Neural cell (in vitro differentiated cells): ENCODE measurements around the gene SLC25A30. TPM values are rescaled to one million over a fixed set of nuclear protein-coding genes. Genes with fewer than 3 reads are reported as not detected.
"Not testable (repeated sequence)": the region's sequence is repeated elsewhere in the genome, so short reads cannot be mapped to it uniquely, and the experiment has no call there.

ENCODE experiments used
- H2AFZ ChIP-seq: fragments of 200-600, 300-800 bp; sonication (generic), shearing (Covaris generic); 2 replicates; pipeline ENCODE4 v1.6.0; 2014; ENCODE audit warnings: low read depth, mild to moderate bottlenecking, antibody characterized with exemption, low read length, moderate library complexity
- H3F3A ChIP-seq: fragments of 200-600 bp; shearing (Covaris generic); 2 replicates; pipeline ENCODE4 v1.6.1; 2016; ENCODE audit warnings: mild to moderate bottlenecking, moderate library complexity, mixed read lengths, antibody characterized with exemption, low read length; ENCODE audit not compliant: insufficient read depth, poor library complexity, severe bottlenecking
- H3K27ac ChIP-seq: fragments of 200-600, 300-800 bp; sonication (generic), shearing (Covaris generic); 2 replicates; pipeline ENCODE4 v1.5.1; 2014; ENCODE audit warnings: mild to moderate bottlenecking, low read length, moderate library complexity
- H3K27me3 ChIP-seq: fragments of 300-800, 200-600 bp; sonication (generic), shearing (Covaris generic); 2 replicates; pipeline ENCODE4 v1.6.0; 2014; ENCODE audit warnings: mild to moderate bottlenecking, low read depth, low read length, moderate library complexity; ENCODE audit not compliant: insufficient read depth
- H3K36me3 ChIP-seq: fragments of 300-800, 200-600 bp; sonication (generic), shearing (Covaris generic); 2 replicates; pipeline ENCODE4 v1.5.1; 2014; ENCODE audit warnings: mild to moderate bottlenecking, antibody characterized with exemption, low read length, moderate library complexity; ENCODE audit not compliant: insufficient read depth
- H3K4me2 ChIP-seq: fragments of 300-800, 200-600 bp; sonication (generic), shearing (Covaris generic); 2 replicates; pipeline ENCODE4 v1.6.0; 2014; ENCODE audit warnings: mild to moderate bottlenecking, low read length
- H3K4me3 ChIP-seq: fragments of 300-800, 200-600 bp; sonication (generic), shearing (Covaris generic); 2 replicates; pipeline ENCODE4 v1.5.1; 2014; ENCODE audit warnings: mild to moderate bottlenecking, low read length, moderate library complexity
- H3K79me2 ChIP-seq: fragments of 200-600 bp; shearing (Covaris generic); replicated peaks from 2 replicates; pipeline ENCODE4 v1.6.0; 2014; ENCODE audit warnings: mild to moderate bottlenecking, low read length, moderate library complexity; ENCODE audit not compliant: insufficient read depth
- H3K9ac ChIP-seq: fragments of 300-800, 200-600 bp; sonication (generic), shearing (Covaris generic); 2 replicates; pipeline ENCODE4 v1.6.1; 2016; ENCODE audit warnings: mild to moderate bottlenecking, low read length, mixed read lengths
- H3K9me2 ChIP-seq: fragments of 200-600 bp; shearing (Covaris generic); 2 replicates; pipeline ENCODE4 v1.6.1; 2016; ENCODE audit warnings: mild to moderate bottlenecking, low read length, mixed read lengths; ENCODE audit not compliant: insufficient read depth
- H3K9me3 ChIP-seq: fragments of 200-600, 300-800 bp; sonication (generic), shearing (Covaris generic); 2 replicates; pipeline ENCODE4 v1.6.1; 2016; ENCODE audit warnings: mild to moderate bottlenecking, mixed run types, low read length, moderate library complexity, mixed read lengths
- H4K20me1 ChIP-seq: fragments of 200-600 bp; shearing (Covaris generic); 2 replicates; pipeline ENCODE4 v1.6.1; 2016; ENCODE audit warnings: mild to moderate bottlenecking, mixed run types; ENCODE audit not compliant: insufficient read depth
- EP300 ChIP-seq: fragments of 450-650 bp; conservative IDR thresholded peaks from 2 replicates; pipeline ENCODE4 v1.6.1; 2014; ENCODE audit warnings: antibody characterized with exemption, mild to moderate bottlenecking, moderate library complexity; ENCODE audit not compliant: poor library complexity, severe bottlenecking
- EZH2 ChIP-seq: fragments of 200-600, 300-800 bp; shearing (Covaris generic), sonication (generic); IDR thresholded peaks from 2 replicates; pipeline ENCODE4 v1.6.1; 2014; ENCODE audit warnings: antibody characterized with exemption, low read length, borderline replicate concordance, mild to moderate bottlenecking; ENCODE audit not compliant: insufficient read depth, poor library complexity, severe bottlenecking
- MXI1 ChIP-seq: fragments of 450-650 bp; conservative IDR thresholded peaks from 2 replicates; pipeline ENCODE4 v1.6.1; 2014; ENCODE audit warnings: antibody characterized with exemption, mild to moderate bottlenecking; ENCODE audit not compliant: poor library complexity, severe bottlenecking
- POLR2AphosphoS5 ChIP-seq: IDR thresholded peaks from 2 replicates; pipeline ENCODE4 v1.6.1; 2012
- RAD21 ChIP-seq: fragments of 450-650 bp; conservative IDR thresholded peaks from 2 replicates; pipeline ENCODE4 v1.6.1; 2014; ENCODE audit warnings: antibody characterized with exemption, mild to moderate bottlenecking, moderate library complexity
- SMC3 ChIP-seq: fragments of 450-650 bp; conservative IDR thresholded peaks from 2 replicates; pipeline ENCODE4 v1.6.1; 2014; ENCODE audit warnings: antibody characterized with exemption, mild to moderate bottlenecking, moderate library complexity; ENCODE audit not compliant: poor library complexity
- TAF1 ChIP-seq: IDR thresholded peaks from 2 replicates; pipeline ENCODE4 v1.6.1; 2012; ENCODE audit warnings: low read depth
- polyA plus RNA-seq: library from polyadenylated mRNA; depleted of rRNA; stranded (reverse); fragments of >200 nt; gene quantifications from 2 replicates; pipeline ENCODE4 v1.2.3, GENCODE V29; 2014
- TF ChIP-seq, protein P1 (sequence below): IDR thresholded peaks from 2 replicates; pipeline ENCODE4 v1.6.1; 2012; ENCODE audit warnings: borderline replicate concordance
- TF ChIP-seq, protein P2 (sequence below): fragments of 450-650 bp; IDR thresholded peaks from 2 replicates; pipeline ENCODE4 v1.5.1; 2014; ENCODE audit warnings: antibody characterized with exemption, mild to moderate bottlenecking, moderate library complexity; ENCODE audit not compliant: poor library complexity, severe bottlenecking

SLC25A30 gene
- polyA plus RNA-seq, 1 donor from 2014 or later: 4.9 TPM

DNA sequence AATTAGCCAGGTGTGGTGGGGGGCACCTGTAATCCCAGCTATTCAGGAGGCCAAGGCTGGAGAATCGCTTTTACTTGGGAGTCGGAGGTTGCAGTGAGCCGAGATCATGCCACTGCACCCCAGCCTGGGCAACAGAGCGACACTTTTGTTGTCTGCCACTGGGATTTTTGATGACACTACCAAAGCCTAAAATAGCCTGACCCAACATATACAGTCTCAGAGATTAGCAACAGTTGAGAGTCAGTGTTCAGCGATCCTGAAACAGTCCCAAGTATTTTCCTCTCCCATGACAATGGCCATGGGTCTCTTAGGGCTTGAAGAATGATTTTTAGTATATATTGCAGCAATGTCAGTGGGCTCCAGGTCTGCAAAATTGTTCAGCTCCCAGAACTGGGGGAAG lies 32.9 kb downstream of the SLC25A30 start:
- H3K27me3 ChIP-seq: no peaks in the 10 kb centered on the region
- H3K9me2 ChIP-seq: no peaks in the 10 kb centered on the region
- H3K36me3 ChIP-seq: no peaks in the 10 kb centered on the region
- H3K4me2 ChIP-seq: no peak overlapping the region
- no peak for TF ChIP-seq SMC3
- TF ChIP-seq, protein P1, sequence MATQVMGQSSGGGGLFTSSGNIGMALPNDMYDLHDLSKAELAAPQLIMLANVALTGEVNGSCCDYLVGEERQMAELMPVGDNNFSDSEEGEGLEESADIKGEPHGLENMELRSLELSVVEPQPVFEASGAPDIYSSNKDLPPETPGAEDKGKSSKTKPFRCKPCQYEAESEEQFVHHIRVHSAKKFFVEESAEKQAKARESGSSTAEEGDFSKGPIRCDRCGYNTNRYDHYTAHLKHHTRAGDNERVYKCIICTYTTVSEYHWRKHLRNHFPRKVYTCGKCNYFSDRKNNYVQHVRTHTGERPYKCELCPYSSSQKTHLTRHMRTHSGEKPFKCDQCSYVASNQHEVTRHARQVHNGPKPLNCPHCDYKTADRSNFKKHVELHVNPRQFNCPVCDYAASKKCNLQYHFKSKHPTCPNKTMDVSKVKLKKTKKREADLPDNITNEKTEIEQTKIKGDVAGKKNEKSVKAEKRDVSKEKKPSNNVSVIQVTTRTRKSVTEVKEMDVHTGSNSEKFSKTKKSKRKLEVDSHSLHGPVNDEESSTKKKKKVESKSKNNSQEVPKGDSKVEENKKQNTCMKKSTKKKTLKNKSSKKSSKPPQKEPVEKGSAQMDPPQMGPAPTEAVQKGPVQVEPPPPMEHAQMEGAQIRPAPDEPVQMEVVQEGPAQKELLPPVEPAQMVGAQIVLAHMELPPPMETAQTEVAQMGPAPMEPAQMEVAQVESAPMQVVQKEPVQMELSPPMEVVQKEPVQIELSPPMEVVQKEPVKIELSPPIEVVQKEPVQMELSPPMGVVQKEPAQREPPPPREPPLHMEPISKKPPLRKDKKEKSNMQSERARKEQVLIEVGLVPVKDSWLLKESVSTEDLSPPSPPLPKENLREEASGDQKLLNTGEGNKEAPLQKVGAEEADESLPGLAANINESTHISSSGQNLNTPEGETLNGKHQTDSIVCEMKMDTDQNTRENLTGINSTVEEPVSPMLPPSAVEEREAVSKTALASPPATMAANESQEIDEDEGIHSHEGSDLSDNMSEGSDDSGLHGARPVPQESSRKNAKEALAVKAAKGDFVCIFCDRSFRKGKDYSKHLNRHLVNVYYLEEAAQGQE: no peak
- TF ChIP-seq EP300: no peak
- TF ChIP-seq RAD21: no peak
- no peak for TF ChIP-seq MXI1
- no peak for TF ChIP-seq TAF1
- TF ChIP-seq EZH2: no peak
- H3K27ac ChIP-seq: no peak overlapping the region
- no peaks in the 10 kb centered on the region for H4K20me1 ChIP-seq
- no peak overlapping the region for H3K9ac ChIP-seq
- H3K4me3 ChIP-seq: no peak overlapping the region
- no peaks in the 10 kb centered on the region for H3K9me3 ChIP-seq
- no peak overlapping the region for H2AFZ ChIP-seq
- H3F3A ChIP-seq: no peaks in the 10 kb centered on the region
- H3K79me2 ChIP-seq: no peaks in the 10 kb centered on the region

DNA sequence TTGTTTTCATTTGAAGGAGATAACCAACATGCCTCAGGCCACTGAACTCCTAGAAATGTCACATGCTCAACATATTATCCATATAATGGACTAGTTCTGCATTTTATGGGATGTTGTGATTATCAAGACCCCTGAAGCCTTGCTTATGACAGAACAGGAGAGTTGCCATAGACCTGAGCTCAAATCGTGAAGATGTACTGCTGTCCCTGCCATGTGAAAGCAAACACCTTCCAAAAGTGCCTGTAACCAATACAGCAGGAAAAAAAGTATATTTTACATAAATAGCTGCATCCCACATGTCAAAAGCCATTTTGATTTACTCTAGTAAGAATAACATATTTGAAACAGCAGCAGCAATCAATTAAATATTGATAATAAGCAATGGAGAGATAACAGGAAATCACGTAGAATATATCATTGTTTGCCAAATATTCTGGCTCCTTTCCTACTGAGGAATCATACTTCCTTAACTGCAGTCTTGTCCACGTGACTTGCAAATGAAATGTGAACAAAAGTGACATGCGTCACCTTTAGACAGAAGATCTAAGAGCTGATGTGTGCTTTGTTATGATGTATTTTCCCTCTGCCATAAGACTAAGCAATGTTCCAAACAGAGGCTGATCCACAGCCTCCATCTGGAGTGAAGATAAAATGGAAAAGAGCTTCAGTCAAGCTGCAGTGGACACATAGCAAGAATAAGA lies 33.5 kb downstream of the SLC25A30 start:
- no peak overlapping the region for H3K9ac ChIP-seq
- no peaks in the 10 kb centered on the region for H3F3A ChIP-seq
- H3K9me3 ChIP-seq: no peaks in the 10 kb centered on the region
- no peak overlapping the region for H2AFZ ChIP-seq
- no peak overlapping the region for H3K27ac ChIP-seq
- H4K20me1 ChIP-seq: no peaks in the 10 kb centered on the region
- no peaks in the 10 kb centered on the region for H3K9me2 ChIP-seq
- no peak overlapping the region for H3K4me2 ChIP-seq
- TF ChIP-seq MXI1: no peak
- no peak for TF ChIP-seq POLR2AphosphoS5
- no peak for TF ChIP-seq SMC3
- TF ChIP-seq EP300: no peak
- TF ChIP-seq RAD21: no peak
- TF ChIP-seq, protein P1: no peak
- TF ChIP-seq TAF1: no peak
- no peak for TF ChIP-seq EZH2
- TF ChIP-seq, protein P2, sequence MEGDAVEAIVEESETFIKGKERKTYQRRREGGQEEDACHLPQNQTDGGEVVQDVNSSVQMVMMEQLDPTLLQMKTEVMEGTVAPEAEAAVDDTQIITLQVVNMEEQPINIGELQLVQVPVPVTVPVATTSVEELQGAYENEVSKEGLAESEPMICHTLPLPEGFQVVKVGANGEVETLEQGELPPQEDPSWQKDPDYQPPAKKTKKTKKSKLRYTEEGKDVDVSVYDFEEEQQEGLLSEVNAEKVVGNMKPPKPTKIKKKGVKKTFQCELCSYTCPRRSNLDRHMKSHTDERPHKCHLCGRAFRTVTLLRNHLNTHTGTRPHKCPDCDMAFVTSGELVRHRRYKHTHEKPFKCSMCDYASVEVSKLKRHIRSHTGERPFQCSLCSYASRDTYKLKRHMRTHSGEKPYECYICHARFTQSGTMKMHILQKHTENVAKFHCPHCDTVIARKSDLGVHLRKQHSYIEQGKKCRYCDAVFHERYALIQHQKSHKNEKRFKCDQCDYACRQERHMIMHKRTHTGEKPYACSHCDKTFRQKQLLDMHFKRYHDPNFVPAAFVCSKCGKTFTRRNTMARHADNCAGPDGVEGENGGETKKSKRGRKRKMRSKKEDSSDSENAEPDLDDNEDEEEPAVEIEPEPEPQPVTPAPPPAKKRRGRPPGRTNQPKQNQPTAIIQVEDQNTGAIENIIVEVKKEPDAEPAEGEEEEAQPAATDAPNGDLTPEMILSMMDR: no peak
- H3K36me3 ChIP-seq: no peaks in the 10 kb centered on the region
- H3K27me3 ChIP-seq: no peaks in the 10 kb centered on the region
- no peaks in the 10 kb centered on the region for H3K79me2 ChIP-seq
- H3K4me3 ChIP-seq: no peak overlapping the region

DNA sequence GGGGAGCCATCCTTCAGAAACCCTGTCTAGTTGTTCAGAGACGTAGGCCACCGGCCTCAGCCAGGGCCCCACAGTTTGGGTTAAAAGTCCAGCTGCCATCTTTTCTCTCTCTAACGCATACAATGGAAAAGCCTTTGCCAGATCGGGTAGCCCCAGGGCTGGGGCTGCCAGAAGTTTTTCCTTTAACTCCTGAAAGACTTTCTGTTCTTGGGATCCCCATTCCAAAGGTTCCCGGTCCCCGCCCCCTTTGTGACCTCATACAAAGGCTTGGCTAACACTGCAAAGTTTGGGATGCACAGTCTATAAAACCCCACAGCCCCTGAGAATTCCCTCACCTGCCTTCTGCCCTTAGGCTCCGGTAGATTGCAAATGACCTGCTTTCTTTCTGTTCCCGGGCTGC lies 35.4 kb downstream of the SLC25A30 start:
- H3K9me3 ChIP-seq, H3K79me2 ChIP-seq, H4K20me1 ChIP-seq, H3F3A ChIP-seq, H3K36me3 ChIP-seq, H2AFZ ChIP-seq, H3K27me3 ChIP-seq, H3K4me3 ChIP-seq, H3K4me2 ChIP-seq, H3K9me2 ChIP-seq, H3K27ac ChIP-seq, H3K9ac ChIP-seq: not testable (repeated sequence)
